Retinal pigment epithelial cell (primary cell): ENCODE measurements around the gene KCTD6.
"Not testable (repeated sequence)": the region's sequence is repeated elsewhere in the genome, so short reads cannot be mapped to it uniquely, and the experiment has no call there.

Experiments
- DNase-seq: peaks from one replicate; pipeline ENCODE4 v3.0.0-alpha.2; 2010; ENCODE audit warnings: low read depth
- H3K4me3 ChIP-seq: 2 replicates; pipeline ENCODE4 v1.5.1; 2011; ENCODE audit warnings: mild to moderate bottlenecking, low read length, control low read depth, moderate library complexity
- TF ChIP-seq, protein P1 (sequence below): conservative IDR thresholded peaks from 2 replicates; pipeline ENCODE4 v1.5.1; 2011; ENCODE audit warnings: low read depth, low read length, control low read depth, inconsistent platforms

KCTD6 gene

DNA sequence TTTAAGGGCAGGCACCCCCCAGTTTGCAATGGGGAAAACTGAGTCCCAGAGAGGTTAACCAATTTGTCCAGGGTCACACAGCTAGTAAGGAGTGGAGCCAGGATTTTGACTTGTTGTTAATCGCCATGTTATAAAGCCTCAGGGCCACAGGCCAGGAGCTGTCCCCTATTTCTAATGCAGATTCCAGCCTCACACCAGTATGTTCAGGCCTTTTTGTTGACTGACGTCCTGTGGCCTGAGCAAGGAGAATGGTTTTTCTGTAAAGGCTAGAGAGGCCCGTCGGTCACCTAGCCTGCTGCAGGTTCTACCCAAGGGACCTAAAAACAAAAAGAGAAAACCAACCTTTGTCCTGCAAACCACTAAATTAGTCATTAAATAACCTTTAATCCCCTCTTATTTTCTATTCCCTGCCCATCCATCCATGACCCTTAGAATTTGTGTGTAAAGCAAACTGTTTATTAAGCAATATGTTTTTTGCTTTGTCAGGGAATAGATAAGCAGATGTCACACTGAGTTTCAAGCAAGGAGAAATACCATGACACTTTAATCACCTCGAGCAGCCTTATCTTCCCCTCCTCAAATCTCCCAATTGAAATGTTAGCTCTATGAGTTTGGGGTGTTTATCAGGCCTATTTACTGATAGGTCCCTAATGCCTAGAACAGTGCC lies 31.0 kb downstream of the KCTD6 start:
- no peak for DNase-seq
- TF ChIP-seq, protein P1, sequence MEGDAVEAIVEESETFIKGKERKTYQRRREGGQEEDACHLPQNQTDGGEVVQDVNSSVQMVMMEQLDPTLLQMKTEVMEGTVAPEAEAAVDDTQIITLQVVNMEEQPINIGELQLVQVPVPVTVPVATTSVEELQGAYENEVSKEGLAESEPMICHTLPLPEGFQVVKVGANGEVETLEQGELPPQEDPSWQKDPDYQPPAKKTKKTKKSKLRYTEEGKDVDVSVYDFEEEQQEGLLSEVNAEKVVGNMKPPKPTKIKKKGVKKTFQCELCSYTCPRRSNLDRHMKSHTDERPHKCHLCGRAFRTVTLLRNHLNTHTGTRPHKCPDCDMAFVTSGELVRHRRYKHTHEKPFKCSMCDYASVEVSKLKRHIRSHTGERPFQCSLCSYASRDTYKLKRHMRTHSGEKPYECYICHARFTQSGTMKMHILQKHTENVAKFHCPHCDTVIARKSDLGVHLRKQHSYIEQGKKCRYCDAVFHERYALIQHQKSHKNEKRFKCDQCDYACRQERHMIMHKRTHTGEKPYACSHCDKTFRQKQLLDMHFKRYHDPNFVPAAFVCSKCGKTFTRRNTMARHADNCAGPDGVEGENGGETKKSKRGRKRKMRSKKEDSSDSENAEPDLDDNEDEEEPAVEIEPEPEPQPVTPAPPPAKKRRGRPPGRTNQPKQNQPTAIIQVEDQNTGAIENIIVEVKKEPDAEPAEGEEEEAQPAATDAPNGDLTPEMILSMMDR: no peak

DNA sequence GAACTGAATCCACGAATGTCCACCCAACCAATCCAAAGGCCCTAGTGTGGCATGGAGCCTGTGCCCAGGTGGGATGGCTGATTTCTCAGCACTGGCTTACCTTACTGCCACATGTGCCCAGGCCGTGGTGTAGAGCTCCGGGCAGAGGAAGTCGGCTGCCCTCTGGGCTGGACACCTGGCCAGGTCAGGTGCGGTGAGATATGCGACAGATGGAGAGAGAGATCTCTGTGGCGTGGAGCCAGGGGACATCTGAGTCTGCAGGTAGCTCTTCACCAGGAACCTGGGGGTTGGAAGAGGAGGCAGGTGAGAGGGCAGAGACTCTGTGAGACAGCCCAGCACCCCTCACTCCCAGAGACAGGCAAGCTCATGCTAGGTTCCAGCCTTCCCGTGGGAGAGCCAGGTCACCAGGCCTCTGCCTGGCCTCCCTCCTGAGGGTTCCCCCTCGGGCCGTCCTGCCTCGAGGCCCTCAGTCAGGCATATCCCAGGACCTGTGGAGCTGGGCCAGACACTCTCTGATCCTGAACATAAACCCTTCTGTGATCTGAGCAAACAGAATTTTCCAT lies 32.5 kb downstream of the KCTD6 start:
- TF ChIP-seq, protein P1: no peak
- DNase-seq: no peak
- no peak overlapping the region for H3K4me3 ChIP-seq

More for the DNA sequence above, 31.0 kb downstream of the KCTD6 start:
- no peak overlapping the region for H3K4me3 ChIP-seq

DNA sequence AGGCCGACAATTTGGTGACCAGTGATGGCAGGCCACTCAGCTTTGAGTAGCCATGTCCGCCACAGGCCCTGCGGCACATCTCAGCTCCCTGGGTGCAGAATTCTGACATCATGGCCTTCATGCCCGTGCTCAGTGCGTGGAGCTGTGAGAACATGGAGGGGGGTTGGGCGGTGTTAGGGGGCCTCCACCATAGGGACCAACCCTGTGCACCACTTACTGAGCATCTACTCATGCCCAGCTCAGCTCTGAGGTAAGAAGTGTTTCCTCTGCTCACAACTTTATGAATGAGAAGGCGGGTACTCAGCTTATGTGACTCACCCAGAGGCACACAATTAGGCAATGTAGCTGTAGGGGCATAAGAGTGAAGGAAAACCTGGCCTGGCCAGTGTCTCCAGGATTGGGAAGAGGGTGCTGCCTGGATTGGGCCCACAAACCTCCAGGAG lies 34.6 kb downstream of the KCTD6 start:
- DNase-seq: peak; percentile 70
- no peak overlapping the region for H3K4me3 ChIP-seq
- TF ChIP-seq, protein P1: no peak

DNA sequence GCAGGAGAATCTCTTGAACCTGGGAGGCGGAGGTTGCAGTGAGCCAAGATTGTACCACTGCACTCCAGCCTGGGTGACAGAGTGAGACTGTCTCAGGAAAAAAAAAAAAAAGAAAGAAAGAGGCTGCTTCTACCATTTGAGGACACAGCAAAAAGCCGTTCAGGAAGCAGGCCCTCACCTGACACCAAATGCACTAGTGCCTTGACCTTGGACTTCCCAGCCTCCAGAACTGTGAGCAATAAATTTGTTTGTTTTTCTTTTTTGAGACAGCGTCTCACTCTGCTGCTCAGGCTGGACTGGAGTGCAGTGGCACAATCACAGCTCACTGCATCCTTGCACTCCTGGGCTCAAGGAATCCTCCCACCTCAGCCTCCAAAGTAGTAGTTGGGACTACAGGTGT lies 35.5 kb downstream of the KCTD6 start:
- not testable (repeated sequence) for DNase-seq, H3K4me3 ChIP-seq

DNA sequence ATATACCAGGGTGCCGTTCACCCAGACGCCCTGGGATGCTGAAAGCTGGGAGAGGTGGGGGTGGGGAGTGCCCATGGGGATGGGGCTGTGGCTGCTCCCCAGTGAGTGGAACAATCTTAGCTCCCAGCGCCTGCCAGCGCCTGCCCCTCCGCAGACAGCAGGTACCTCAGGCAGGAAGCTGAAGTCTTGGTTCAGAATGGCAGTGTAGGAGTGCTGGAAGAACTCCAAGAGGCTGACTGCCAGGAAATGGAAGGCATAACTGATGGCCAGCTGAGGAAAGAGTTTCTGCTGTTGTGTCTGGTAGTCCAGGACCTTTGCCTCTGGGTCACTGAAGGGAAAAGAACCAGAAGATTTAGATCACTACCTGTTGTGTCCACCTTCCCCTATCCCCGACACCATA lies 36.7 kb downstream of the KCTD6 start:
- DNase-seq: peak; percentile 52
- no peak overlapping the region for H3K4me3 ChIP-seq
- TF ChIP-seq, protein P1: no peak

DNA sequence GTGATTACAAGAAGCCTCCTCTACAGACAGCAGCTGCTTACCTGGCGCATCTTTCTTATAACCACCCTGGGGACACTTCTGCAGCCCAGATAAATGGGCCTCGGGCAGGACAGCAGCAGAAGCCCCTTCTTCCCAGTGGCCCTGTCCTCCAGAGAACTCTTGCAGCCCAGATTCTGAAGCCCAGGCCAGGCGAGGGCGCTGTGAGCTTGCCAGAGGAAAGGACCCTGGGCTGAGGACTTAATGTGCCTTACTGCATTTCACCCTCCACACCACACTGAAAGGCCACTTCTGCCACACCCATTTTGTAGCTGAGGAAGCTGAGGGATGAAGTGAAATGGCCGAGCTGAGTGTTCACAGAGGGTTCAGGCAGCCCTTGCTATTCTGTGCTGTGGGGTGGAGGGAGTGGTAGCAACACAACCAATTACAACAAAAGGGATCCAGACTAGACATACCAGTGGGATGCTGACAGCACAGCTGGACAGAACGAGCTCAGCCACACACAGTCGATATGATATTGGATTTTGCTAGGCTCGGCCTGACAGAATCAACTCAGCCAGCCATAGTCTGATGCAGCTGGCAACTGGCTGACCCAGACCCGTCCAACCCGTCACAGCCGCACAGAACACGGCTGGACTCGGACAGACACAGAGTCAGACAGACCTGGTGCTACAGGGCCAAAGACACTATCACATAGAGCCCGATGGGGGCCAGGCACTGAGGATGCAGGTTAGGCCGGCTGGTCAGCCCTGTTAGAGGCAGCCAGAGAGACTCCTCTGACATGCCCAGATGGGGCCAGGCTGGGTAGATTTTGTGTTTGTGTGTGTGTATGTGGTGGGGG lies 37.8 kb downstream of the KCTD6 start:
- H3K4me3 ChIP-seq: no peak overlapping the region
- no peak for DNase-seq
- TF ChIP-seq, protein P1: peak; percentile 51

DNA sequence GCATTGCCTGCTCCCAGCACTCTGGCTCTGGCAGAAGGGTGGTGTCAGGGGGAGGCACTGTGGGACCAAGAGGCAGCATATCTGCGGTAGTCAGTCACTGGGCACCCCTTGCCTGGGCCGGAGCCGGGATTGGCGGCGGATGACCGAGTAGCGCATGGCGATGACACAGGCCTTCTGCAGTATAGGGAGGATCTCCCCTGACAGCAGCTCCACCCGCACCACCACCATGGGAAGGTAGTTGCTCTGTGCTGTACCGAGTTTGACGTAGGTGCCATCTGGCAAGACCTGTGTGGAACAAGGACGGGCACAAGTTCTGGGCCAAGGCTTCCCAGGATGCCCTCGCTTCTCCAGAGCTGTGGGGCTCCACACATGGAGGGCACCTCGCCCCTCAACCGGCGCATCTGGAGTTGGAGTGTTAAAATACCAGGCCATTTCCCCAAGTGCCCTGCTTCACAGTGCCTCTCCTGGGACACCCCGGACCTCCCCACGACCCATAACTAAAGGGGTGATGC lies 38.5 kb downstream of the KCTD6 start:
- no peak for DNase-seq
- TF ChIP-seq, protein P1: no peak
- H3K4me3 ChIP-seq: no peak overlapping the region
